ENCODE data around the gene FAM3B. TPM values are rescaled to one million over a fixed set of nuclear protein-coding genes. Genes with fewer than 3 reads are reported as not detected.
A peak's percentile ranks its signal among the peaks of the same experiment; 100 is the strongest.

Gene FAM3B
- total RNA-seq, 2 donors from 2014 or later: 0.63 TPM; not detected in 1

DNA sequence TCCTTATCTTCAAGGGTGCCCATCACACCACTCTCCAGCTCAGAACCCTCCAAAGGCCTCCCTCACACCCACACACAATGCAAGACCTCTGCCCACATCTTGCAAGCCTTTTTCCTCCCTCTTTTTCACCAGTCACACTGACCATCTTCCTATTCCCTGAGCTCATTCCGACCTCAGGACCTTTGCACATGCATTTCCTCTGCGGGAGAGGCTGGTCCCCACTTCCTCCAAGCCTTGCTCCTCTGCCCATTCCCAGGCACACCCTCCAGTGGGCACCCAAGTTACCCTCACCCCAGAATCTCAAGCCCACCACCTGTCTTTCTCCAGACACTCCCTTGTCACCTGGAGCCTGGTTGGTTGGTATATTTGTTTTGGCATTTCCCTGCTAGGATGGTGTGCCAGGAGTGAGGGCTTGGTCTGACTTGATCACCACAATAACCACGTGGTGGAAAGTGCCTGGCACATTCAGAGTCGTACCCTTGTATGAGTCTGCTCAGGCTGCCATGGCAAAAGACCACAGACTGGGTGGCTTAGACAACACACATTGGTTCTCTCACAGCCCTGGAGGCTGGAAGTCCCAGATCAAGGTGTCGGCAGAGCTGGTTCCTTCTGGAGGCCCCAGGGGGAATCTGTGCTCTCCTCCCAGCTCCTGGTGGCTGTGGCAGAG, 58.4 kb downstream of the FAM3B start:
- intact Hi-C loops (cut with DNase I): no loop called here
- no peak for ATAC-seq
- no peak for DNase-seq

DNA sequence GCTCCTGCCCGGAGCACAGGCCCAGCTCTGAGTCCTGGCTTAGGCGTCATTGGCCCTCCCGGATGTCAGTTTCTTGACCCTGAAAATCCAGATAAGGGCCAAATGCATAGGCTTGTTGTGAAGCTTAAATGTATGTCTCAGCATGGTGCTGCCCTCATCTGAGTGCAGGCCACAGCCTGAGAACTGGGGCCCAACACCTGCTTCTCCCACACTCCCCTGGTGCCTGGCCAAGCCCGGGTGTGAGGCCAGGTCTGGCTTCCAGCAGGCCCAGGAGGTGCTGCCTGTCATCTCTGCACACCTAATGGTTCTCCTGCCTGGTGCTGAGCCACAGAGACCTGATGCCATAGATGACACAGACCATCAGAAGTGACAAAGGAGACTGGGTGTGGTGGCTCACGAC, 59.3 kb downstream of the FAM3B start:
- DNase-seq (no peak), ATAC-seq (no peak)
- intact Hi-C loops (cut with DNase I): no loop called here

GRCh38 chr21:41377715-41378114, 61.1 kb downstream of the FAM3B start:
- ATAC-seq: no peak
- DNase-seq: no peak

GRCh38 chr21:41378849-41379248, 62.2 kb downstream of the FAM3B start:
- ATAC-seq (no peak), DNase-seq (no peak)
- intact Hi-C loops (cut with DNase I): no loop called here

More at GRCh38 chr21:41377715-41378114, 61.1 kb downstream of the FAM3B start:
- intact Hi-C loops (cut with DNase I): no loop called here

GRCh38 chr21:41379901-41380300, 63.3 kb downstream of the FAM3B start:
- intact Hi-C loops (cut with DNase I): no loop called here
- DNase-seq (no peak), ATAC-seq (no peak)

GRCh38 chr21:41381731-41382130, 65.1 kb downstream of the FAM3B start:
- intact Hi-C loops (cut with DNase I): no loop called here
- ATAC-seq (no peak), DNase-seq (no peak)

GRCh38 chr21:41387042-41387819, 70.6 kb downstream of the FAM3B start:
- intact Hi-C loops (cut with DNase I): no loop called here
- DNase-seq: no peak
- no peak for ATAC-seq

GRCh38 chr21:41387824-41388223, 71.2 kb downstream of the FAM3B start:
- intact Hi-C loops (cut with DNase I): no loop called here
- no peak for DNase-seq
- no peak for ATAC-seq

- intact Hi-C loops (cut with DNase I): no loop called here
- DNase-seq (no peak), ATAC-seq (no peak)
Measured at GRCh38 chr21:41388259-41388658, 71.7 kb downstream of the FAM3B start.

GRCh38 chr21:41390043-41390639, 73.5 kb downstream of the FAM3B start:
- no peak for ATAC-seq
- intact Hi-C loops (cut with DNase I): no loop called here
- no peak for DNase-seq

DNA sequence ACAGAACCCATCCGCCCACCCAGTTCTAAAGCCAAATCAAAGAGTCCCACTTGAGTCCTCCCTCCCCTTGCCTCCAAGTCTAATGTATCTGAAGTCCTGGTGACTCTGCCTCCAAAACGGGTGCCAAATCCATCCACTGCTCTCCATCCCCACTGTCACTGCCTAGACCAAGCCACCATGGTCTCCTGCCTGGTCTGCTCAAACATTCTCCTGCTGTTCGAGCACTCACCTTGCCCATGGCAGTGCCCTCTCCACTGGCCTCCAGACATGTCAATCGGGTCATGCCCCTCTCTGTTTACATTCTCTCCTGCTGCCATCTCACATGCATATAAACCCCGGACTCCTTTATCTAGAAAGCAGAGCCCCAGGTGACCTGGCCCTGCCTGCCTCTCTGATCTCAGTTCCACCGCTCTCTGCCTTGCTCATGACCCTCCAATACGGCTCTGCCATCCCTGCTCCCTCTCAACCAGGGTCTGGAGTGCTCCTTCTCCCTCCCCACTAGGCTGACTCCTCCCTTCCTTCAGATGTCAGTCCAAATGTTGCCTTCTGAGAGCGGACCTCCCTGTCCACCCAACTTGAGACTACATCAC, 77.4 kb downstream of the FAM3B start:
- intact Hi-C loops (cut with DNase I): no loop called here
- DNase-seq (no peak), ATAC-seq (no peak)

- ATAC-seq: peak in 1 of 2 donors; percentile 79
Measured at GRCh38 chr21:41396558-41397075, 80.0 kb downstream of the FAM3B start.

DNA sequence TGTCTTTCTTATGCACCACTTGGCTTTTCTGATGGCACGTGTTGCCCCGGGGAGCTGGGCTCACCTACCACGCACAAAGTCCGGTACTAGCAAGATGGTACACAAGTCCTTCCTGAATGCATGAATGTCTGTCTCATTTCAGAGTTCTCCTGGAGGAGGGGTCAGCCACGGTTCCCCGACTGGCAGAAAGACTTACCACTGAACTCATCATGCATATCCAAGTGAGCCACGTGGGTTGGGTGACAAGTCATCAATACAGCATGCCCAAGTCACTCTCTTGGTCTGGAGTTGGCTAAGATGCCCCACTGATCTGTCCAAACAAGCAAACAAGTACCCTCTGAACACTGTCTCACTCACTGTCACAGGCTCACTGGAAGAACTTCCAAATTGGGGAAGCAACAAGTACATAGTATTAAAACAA, 80.9 kb downstream of the FAM3B start:
- intact Hi-C loops (cut with DNase I): no loop called here
- DNase-seq (no peak), ATAC-seq (peak in 1 of 2 donors; percentile 20)

More at GRCh38 chr21:41396558-41397075, 80.0 kb downstream of the FAM3B start:
- DNase-seq: no peak
- intact Hi-C loops (cut with DNase I): no loop called here

DNA sequence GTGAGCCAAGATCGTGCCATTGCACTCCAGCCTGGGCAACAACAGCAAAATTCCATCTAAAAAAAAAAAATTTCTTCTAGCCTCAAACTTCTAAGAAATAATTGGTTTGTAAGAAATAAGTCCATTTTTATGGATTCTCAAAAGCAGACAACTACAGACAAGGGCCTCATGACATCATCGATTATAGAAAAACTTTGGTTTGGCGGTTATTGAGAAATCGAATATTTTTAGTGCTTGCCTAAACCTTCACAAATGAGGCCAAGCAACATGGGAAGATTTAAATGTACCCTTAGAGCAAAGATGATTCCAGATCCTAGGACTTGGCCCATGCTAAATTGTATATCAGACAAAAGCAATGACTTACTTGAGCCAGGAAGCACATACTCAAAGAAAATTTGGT, 81.7 kb downstream of the FAM3B start:
- intact Hi-C loops (cut with DNase I): no loop called here
- ATAC-seq (no peak), DNase-seq (no peak)

GRCh38 chr21:41398831-41399230, 82.2 kb downstream of the FAM3B start:
- intact Hi-C loops (cut with DNase I): no loop called here
- no peak for DNase-seq
- ATAC-seq: no peak

DNA sequence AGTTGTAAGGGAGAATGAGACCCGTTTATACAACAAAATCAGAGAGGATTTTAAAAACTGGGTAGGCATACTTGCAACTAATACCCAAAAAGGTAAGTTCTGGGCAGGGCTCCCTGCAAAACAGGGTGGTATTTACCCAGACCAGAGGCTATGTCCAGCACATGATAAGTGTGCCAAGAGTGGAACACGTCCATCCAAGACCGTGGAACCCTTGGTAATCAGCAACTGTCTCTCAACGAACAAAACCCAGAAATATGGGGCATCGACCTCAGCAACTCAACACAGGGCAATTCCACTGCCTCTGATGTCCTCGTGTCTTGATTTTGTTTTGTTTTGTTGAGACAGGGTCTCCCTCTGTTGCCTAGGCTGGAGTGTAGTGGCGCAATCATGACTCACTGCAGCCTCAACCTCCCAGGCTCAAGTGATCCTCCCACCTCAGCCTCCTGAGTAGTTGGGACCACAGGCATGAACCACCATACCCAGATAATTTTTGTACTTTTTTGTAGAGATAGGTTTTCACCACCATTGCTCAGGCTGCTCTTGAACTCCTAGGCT, 82.7 kb downstream of the FAM3B start:
- ATAC-seq (no peak), DNase-seq (no peak)
- intact Hi-C loops (cut with DNase I): no loop called here

- intact Hi-C loops (cut with DNase I): no loop called here
- DNase-seq (no peak), ATAC-seq (no peak)
Measured at GRCh38 chr21:41402231-41402630, 85.6 kb downstream of the FAM3B start.

DNA sequence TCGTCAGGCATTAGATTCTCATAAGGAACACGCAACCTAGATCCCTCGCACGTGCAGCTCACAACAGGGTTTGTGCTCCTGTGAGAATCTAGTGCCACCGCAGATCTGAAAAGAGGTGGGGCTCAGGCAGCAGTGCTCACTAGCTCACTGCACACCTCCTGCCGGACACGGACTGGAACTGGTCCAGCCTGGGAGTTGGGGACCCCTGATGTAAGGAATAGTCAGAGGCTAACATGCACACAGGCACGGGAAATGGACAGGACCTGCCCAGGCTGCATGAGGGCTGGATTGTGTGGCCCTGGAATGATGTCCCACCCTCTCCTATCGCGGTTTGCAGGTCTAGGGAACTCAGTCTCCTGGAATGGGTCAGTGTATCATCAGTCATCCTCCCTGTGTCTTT, 86.2 kb downstream of the FAM3B start:
- ATAC-seq (no peak), DNase-seq (no peak)
- intact Hi-C loops (cut with DNase I): no loop called here

DNA sequence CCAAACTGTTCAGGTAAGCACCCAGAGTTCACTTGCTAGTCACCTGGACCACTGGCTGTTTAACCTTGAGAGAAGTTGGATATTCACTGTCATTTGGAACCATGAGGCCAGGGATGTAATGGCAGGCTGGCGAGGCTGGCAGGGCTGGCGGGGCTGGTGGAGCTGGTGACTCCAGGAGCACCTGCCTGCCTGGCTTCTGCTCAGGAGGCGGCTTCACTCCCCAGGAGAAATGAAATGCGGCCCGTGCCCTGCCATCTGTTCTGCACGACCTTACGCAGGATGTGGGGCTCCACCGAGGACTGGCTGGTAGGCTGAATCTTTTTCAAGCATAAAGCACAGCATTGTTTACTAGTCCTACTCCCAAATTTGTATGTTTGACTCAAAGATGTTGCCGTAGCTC, 86.7 kb downstream of the FAM3B start:
- intact Hi-C loops (cut with DNase I): no loop called here
- ATAC-seq (no peak), DNase-seq (no peak)

DNA sequence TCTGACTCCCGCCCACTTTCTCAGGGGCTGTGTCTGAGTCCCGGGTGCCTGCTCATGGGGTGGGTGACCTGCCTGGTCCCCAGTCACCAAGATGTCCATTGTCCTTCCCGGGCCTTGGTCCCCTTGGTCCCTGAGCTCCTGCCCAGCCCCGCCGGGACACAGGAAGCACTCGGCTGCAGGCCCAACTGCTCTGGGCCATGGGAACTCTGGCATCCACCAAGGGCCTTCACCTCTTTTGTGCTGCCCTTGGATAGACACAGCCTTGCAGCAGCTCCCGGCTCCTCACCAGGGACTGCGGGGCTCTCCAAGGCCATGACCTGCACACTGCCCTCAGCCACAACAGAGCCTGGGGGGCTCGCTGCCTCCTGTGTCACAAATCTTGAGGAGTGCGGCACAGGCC, 87.4 kb downstream of the FAM3B start:
- DNase-seq: no peak
- no peak for ATAC-seq
- intact Hi-C loops (cut with DNase I): no loop called here

Data from left cardiac atrium (tissue), 4 donors.